HG03439 (cell line): ENCODE measurements around the gene EMC6.
A peak's percentile ranks its signal among the peaks of the same experiment; 100 is the strongest.
"Not testable (repeated sequence)": the region's sequence is repeated elsewhere in the genome, so short reads cannot be mapped to it uniquely, and the experiment has no call there.

ENCODE experiments used
- ATAC-seq: cut with Tn5 transposase; IDR thresholded peaks from one replicate; pipeline ENCODE4 v1.9.1; 2021; ENCODE audit warnings: mild to moderate bottlenecking, moderate library complexity; ENCODE audit not compliant: unreplicated experiment

EMC6 gene

GRCh38 chr17:3704931-3705717, 36.5 kb downstream of the EMC6 start:
- no peak for ATAC-seq

GRCh38 chr17:3705718-3705984, 37.0 kb downstream of the EMC6 start:
- ATAC-seq, result not testable (repeated sequence)

GRCh38 chr17:3708366-3708765, 39.8 kb downstream of the EMC6 start:
- no peak for ATAC-seq

- ATAC-seq, result peak; percentile 94
These were observed 42.4 kb downstream of the EMC6 start for GRCh38 chr17:3710951-3711383.

GRCh38 chr17:3712811-3713463, 44.3 kb downstream of the EMC6 start:
- no peak for ATAC-seq

DNA sequence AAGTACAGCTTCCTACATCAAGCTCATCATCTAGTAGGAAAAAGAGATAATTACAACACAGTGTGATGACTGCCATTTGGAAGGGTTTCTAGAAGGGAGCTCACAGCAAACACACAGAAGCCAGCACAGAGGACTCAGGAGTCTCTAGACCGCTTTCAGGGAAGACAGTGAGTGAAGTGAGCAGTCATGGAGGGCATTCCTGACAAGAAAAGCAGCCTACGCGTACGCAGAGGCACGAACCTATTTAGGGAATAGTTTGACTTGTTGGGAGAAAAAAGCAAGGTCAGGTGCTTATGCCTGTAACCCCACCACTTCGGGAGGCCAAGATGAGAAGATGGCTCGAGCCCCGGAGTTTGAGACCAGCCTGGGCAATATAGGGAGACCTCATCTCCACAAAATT, 46.7 kb downstream of the EMC6 start:
- ATAC-seq, result no peak

GRCh38 chr17:3718201-3718600, 49.6 kb downstream of the EMC6 start:
- ATAC-seq, result no peak

- no peak for ATAC-seq
These were observed 50.7 kb downstream of the EMC6 start for GRCh38 chr17:3719265-3719664.
